Measurements from ENCODE around the gene CTNNA3. TPM values are rescaled to one million over a fixed set of nuclear protein-coding genes. Genes with fewer than 3 reads are reported as not detected.

CTNNA3 gene
- total RNA-seq, 1 donor: not detected

DNA sequence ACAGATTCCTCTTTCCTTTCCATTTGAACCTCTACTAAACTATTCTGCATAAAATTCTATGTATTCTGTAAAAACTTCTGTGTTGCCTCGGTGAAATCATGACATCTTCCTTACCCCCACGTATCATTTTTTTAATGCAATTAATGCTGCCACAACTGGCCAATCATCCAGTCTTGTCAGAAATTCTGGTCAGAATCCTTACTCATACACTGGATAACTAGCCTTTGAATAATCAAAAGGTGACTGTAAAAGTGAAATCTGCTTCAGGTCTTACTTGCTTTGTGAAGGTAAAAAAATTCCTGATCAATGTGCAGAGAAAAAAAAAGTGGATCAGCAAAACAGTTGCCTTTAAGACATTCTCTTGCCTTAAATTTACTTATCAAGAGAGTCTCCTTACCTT is 859.2 kb downstream of the CTNNA3 start:
- H3K27ac ChIP-seq (ENCODE audit: low read depth, low read length): no peak overlapping the region
- no peaks in the 10 kb centered on the region for H3K4me1 ChIP-seq (ENCODE audit: insufficient read depth, low read length)
- H3K36me3 ChIP-seq (ENCODE audit: insufficient read depth, low read length): no peaks in the 10 kb centered on the region
- TF ChIP-seq, protein P1, sequence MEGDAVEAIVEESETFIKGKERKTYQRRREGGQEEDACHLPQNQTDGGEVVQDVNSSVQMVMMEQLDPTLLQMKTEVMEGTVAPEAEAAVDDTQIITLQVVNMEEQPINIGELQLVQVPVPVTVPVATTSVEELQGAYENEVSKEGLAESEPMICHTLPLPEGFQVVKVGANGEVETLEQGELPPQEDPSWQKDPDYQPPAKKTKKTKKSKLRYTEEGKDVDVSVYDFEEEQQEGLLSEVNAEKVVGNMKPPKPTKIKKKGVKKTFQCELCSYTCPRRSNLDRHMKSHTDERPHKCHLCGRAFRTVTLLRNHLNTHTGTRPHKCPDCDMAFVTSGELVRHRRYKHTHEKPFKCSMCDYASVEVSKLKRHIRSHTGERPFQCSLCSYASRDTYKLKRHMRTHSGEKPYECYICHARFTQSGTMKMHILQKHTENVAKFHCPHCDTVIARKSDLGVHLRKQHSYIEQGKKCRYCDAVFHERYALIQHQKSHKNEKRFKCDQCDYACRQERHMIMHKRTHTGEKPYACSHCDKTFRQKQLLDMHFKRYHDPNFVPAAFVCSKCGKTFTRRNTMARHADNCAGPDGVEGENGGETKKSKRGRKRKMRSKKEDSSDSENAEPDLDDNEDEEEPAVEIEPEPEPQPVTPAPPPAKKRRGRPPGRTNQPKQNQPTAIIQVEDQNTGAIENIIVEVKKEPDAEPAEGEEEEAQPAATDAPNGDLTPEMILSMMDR (IDR thresholded peaks at IDR 0.05; ENCODE audit: extremely low read depth, low read depth, low read length): no peak
- no peak for DNase-seq (ENCODE audit: insufficient read length, low spot score, missing footprints)
- H3K27me3 ChIP-seq (ENCODE audit: insufficient read depth, low read length): no peaks in the 10 kb centered on the region
- no peaks in the 10 kb centered on the region for H3K9me3 ChIP-seq (ENCODE audit: low read depth, low read length)
- H3K79me2 ChIP-seq (ENCODE audit: insufficient read depth, low read length): no peaks in the 10 kb centered on the region
- no peak overlapping the region for H2AFZ ChIP-seq (ENCODE audit: low read length)
- H3K4me3 ChIP-seq (ENCODE audit: insufficient read depth, low read length): no peak overlapping the region
- no peak overlapping the region for H3K4me2 ChIP-seq (ENCODE audit: insufficient read depth, low read length)
- no peaks in the 10 kb centered on the region for H4K20me1 ChIP-seq (ENCODE audit: insufficient read depth, low read length)

DNA sequence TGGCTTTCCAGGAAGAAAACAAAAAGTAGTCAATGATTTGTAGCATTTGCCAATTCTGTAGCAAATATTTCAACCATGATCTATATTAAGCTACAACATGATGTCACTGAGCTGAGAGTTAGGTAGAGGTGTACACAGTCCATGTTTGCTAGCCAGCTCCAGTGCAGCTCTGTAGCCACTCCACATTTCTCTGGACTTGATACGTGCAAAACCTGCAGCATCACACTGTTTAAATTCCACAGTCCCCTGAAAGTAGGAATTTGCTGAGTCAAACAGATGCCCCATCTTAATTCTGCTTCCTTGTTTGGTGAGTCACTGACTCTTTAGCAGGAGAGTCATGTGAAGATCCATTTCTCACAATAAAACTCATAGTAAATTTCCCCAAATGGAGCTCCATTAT is 859.9 kb downstream of the CTNNA3 start:
- H3K27ac ChIP-seq (ENCODE audit: low read depth, low read length): no peak overlapping the region
- H3K4me2 ChIP-seq (ENCODE audit: insufficient read depth, low read length): no peak overlapping the region

DNA sequence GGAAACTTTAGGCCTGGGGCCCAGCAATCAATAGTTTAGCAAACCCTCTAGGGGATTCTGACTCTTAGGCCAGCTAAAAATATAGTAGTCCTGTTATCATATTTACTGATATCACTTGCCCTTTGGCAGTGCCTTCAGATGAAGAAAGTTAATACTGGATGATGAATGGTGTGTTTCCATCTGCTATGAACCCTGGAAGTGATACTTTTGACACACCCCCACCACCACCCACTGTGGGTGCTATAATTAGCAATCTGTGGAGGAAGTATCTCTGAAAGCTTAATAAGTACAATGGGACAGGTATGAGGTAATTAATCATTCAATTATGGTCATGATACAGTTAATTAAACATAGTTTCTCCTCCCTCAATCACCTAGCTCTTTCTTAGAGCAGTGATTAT is 860.6 kb downstream of the CTNNA3 start:
- H2AFZ ChIP-seq (ENCODE audit: low read length): no peak overlapping the region
- no peak overlapping the region for H3K27ac ChIP-seq (ENCODE audit: low read depth, low read length)
- H3K4me2 ChIP-seq (ENCODE audit: insufficient read depth, low read length): no peak overlapping the region
- H3K27me3 ChIP-seq (ENCODE audit: insufficient read depth, low read length): no peaks in the 10 kb centered on the region
- DNase-seq (ENCODE audit: insufficient read length, low spot score, missing footprints): no peak
- no peaks in the 10 kb centered on the region for H3K4me1 ChIP-seq (ENCODE audit: insufficient read depth, low read length)
- H3K36me3 ChIP-seq (ENCODE audit: insufficient read depth, low read length): no peaks in the 10 kb centered on the region
- no peaks in the 10 kb centered on the region for H3K9me3 ChIP-seq (ENCODE audit: low read depth, low read length)
- no peak overlapping the region for H3K4me3 ChIP-seq (ENCODE audit: insufficient read depth, low read length)
- TF ChIP-seq, protein P1 (IDR thresholded peaks at IDR 0.05; ENCODE audit: extremely low read depth, low read depth, low read length): no peak
- no peaks in the 10 kb centered on the region for H4K20me1 ChIP-seq (ENCODE audit: insufficient read depth, low read length)
- H3K79me2 ChIP-seq (ENCODE audit: insufficient read depth, low read length): no peaks in the 10 kb centered on the region

More for the DNA sequence above, 859.9 kb downstream of the CTNNA3 start:
- TF ChIP-seq, protein P1 (IDR thresholded peaks at IDR 0.05; ENCODE audit: extremely low read depth, low read depth, low read length): no peak
- Histone ChIP-seq H3K4me1 (ENCODE audit: insufficient read depth, low read length) (no peaks in the 10 kb centered on the region), H4K20me1 (ENCODE audit: insufficient read depth, low read length) (no peaks in the 10 kb centered on the region), H3K9me3 (ENCODE audit: low read depth, low read length) (no peaks in the 10 kb centered on the region), H3K4me3 (ENCODE audit: insufficient read depth, low read length) (no peak overlapping the region), H3K36me3 (ENCODE audit: insufficient read depth, low read length) (no peaks in the 10 kb centered on the region), H3K79me2 (ENCODE audit: insufficient read depth, low read length) (no peaks in the 10 kb centered on the region), H3K27me3 (ENCODE audit: insufficient read depth, low read length) (no peaks in the 10 kb centered on the region), H2AFZ (ENCODE audit: low read length) (no peak overlapping the region)
- no peak for DNase-seq (ENCODE audit: insufficient read length, low spot score, missing footprints)

DNA sequence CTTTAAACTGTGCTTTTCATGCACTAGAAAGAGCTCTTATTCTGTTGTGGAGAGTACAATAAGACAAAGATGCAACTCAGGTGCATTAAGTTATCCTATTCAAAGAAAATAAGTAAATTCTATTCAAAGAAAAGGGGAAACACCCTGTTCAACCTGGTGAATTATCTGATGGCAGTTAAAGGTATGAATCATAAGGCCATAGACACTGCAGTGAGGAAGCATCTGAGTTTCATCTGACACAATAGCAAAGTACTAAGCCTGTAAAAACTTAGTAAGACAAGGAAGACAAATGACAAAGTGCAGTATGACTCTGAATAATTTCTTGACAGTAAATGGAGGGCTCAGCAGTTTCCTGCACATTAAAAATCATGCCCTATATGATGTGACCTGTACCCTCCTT is 861.2 kb downstream of the CTNNA3 start:
- Histone ChIP-seq H3K9me3 (ENCODE audit: low read depth, low read length) (no peaks in the 10 kb centered on the region), H2AFZ (ENCODE audit: low read length) (no peak overlapping the region), H3K4me3 (ENCODE audit: insufficient read depth, low read length) (no peak overlapping the region), H3K27ac (ENCODE audit: low read depth, low read length) (no peak overlapping the region), H3K79me2 (ENCODE audit: insufficient read depth, low read length) (no peaks in the 10 kb centered on the region), H3K4me1 (ENCODE audit: insufficient read depth, low read length) (no peaks in the 10 kb centered on the region), H3K4me2 (ENCODE audit: insufficient read depth, low read length) (no peak overlapping the region), H3K27me3 (ENCODE audit: insufficient read depth, low read length) (no peaks in the 10 kb centered on the region), H4K20me1 (ENCODE audit: insufficient read depth, low read length) (no peaks in the 10 kb centered on the region), H3K36me3 (ENCODE audit: insufficient read depth, low read length) (no peaks in the 10 kb centered on the region)
- TF ChIP-seq, protein P1 (IDR thresholded peaks at IDR 0.05; ENCODE audit: extremely low read depth, low read depth, low read length): no peak
- no peak for DNase-seq (ENCODE audit: insufficient read length, low spot score, missing footprints)

All from osteoblast (primary cell).